ENCODE data around the gene KIAA1217. TPM values are rescaled to one million over a fixed set of nuclear protein-coding genes. Genes with fewer than 3 reads are reported as not detected.

Gene KIAA1217
- total RNA-seq, 1 donor from 2014 or later, result 161 TPM

DNA sequence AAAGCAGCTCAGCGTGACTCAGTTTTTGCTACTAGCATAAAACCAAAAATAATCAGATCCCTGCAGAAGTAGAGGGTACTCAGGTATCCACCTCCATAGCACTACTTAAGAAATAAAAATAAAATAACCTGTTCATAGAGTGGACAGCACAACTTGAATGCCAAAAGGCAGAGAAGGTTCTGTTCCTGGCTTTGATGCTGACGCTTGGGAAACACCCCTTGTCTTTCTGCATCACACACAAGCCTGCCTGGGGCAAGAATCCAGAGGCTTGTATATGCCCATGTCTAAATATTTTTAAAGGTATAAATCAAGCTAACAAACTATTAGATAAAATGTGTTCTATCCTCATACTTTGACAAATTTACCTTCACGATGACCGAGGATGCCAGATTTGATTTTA lies 207.3 kb downstream of the KIAA1217 start:
- peak overlapping the region; percentile 94 for H3K27ac Mint-ChIP-seq
- no peaks in the 10 kb centered on the region for H3K9me3 Mint-ChIP-seq

DNA sequence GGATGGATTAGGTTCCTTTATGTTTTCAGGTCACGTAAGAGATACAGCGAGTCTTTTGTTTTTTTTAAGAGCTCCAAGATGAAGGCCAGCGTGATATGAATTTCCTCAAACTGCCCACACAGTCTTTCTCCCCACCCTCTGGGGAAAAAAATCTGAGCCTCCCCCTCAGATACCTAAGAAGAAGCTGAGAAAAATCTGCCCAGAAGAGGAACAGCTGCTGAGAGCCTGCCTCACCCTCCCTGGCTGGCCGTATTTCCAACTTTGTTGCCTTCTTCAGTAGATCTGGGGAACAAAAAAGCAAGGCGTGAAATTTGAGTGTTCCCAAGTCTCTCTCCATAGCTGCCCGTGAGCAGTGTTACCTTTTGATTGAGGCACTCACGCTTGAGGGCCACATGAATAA lies 208.1 kb downstream of the KIAA1217 start:
- no peak overlapping the region for H3K4me3 Mint-ChIP-seq
- no peak for TF ChIP-seq CTCF (IDR thresholded peaks at IDR 0.05; ENCODE audit: unreplicated experiment)
- H3K36me3 Mint-ChIP-seq, result peaks cover 6% of the 10 kb centered on the region
- no peaks in the 10 kb centered on the region for H3K27me3 Mint-ChIP-seq (ENCODE audit: low read depth)
- peak overlapping the region; percentile 57 for H3K27ac Mint-ChIP-seq
- peaks cover 27% of the 10 kb centered on the region for H3K4me1 Mint-ChIP-seq
- DNase-seq (ENCODE audit: low spot score in 2 of 2, unreplicated experiment in 2 of 2), result no peak
- peaks cover 4% of the 10 kb centered on the region for H3K9me3 Mint-ChIP-seq

More for the DNA sequence above, 207.3 kb downstream of the KIAA1217 start:
- Mint-ChIP-seq H3K4me3 (no peak overlapping the region), H3K4me1 (peaks cover 27% of the 10 kb centered on the region), H3K36me3 (peaks cover 6% of the 10 kb centered on the region), H3K27me3 (ENCODE audit: low read depth) (no peaks in the 10 kb centered on the region)
- TF ChIP-seq CTCF (IDR thresholded peaks at IDR 0.05; ENCODE audit: unreplicated experiment), result no peak
- no peak for DNase-seq (ENCODE audit: low spot score in 2 of 2, unreplicated experiment in 2 of 2)

GRCh38 chr10:24418532-24418931 lies 209.6 kb downstream of the KIAA1217 start:
- Mint-ChIP-seq H3K27me3 (ENCODE audit: low read depth) (no peaks in the 10 kb centered on the region), H3K4me1 (peaks cover 27% of the 10 kb centered on the region), H3K4me3 (no peak overlapping the region), H3K9me3 (peaks cover 4% of the 10 kb centered on the region), H3K27ac (peak overlapping the region; percentile 36), H3K36me3 (peaks cover 11% of the 10 kb centered on the region)
- no peak for TF ChIP-seq CTCF (IDR thresholded peaks at IDR 0.05; ENCODE audit: unreplicated experiment)
- DNase-seq (ENCODE audit: low spot score in 2 of 2, unreplicated experiment in 2 of 2), result no peak

DNA sequence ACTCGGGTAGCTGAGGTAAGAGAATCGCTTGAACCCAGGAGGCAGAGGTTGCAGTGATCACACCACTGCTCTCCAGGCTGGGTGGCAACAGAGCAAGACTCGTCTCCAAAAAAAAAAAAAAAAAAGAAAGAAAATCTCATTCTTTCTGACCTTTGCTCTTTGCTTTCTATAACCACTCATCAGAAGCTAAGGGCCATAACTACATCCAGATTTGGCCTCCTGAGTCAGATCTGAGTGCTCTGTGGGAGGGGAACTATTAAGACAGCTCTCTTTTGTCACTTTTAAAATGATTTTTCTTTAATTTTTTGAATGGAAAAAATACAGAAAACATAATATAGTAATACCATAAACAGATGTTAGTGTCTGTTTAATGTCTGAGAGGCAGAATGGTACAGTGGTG lies 210.1 kb downstream of the KIAA1217 start:
- Mint-ChIP-seq H3K4me1 (peaks cover 27% of the 10 kb centered on the region), H3K36me3 (peaks cover 16% of the 10 kb centered on the region), H3K9me3 (peaks cover 4% of the 10 kb centered on the region), H3K27ac (no peak overlapping the region), H3K27me3 (ENCODE audit: low read depth) (no peaks in the 10 kb centered on the region), H3K4me3 (no peak overlapping the region)
- no peak for DNase-seq (ENCODE audit: low spot score in 2 of 2, unreplicated experiment in 2 of 2)
- TF ChIP-seq CTCF (IDR thresholded peaks at IDR 0.05; ENCODE audit: unreplicated experiment), result no peak

DNA sequence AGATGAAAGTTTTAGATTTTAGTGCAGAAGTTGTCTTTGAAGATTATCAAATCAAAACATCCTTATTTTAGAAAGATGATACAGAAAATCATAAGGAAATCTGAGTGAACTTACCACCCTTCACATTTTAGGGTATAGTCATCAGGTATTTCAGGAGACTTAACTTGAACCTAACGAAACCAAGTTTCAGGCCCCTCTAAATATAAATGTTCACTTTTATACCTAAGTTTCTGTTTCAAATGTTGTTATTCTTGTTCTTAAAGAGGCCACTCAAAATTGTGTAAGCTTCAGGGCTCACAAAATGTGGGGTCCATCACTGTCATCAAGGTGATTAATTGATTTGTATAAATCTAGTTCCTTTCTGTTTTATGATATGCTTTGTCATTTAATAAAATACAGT lies 216.2 kb downstream of the KIAA1217 start:
- H3K4me3 Mint-ChIP-seq, result no peak overlapping the region
- no peak for DNase-seq (ENCODE audit: low spot score in 2 of 2, unreplicated experiment in 2 of 2)
- H3K9me3 Mint-ChIP-seq, result peaks cover 4% of the 10 kb centered on the region
- no peaks in the 10 kb centered on the region for H3K27me3 Mint-ChIP-seq (ENCODE audit: low read depth)
- H3K4me1 Mint-ChIP-seq, result no peaks in the 10 kb centered on the region
- H3K36me3 Mint-ChIP-seq, result peaks cover 32% of the 10 kb centered on the region
- TF ChIP-seq CTCF (IDR thresholded peaks at IDR 0.05; ENCODE audit: unreplicated experiment), result no peak
- peak overlapping the region; percentile 21 for H3K27ac Mint-ChIP-seq
